Inflammatory macrophage (primary cell): ENCODE measurements around the gene CCDC70.

Experiments used
- DNase-seq, 2 donors: peaks; one replicate each; pipeline ENCODE4 v3.0.0-alpha.2; 2020 to 2022

The CCDC70 gene

DNA sequence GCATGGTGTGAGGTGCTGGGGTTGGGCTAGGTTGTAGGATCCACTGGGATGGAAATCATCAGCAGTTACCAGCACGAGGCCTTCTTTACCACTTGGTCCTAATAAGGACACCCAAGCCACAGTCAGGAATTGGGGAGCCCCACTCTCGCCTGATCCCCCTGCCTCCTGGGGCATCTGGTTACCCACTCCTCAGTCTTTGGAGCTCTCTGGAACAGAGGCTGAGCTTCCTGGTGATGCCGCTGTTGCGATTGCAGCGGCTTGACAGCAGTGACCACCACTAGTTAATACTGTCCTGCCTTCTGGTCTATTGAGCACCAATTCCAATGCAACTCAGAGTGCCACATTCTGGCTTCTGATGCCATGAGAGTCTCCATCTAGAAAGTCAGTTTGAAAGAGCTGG is 30.2 kb upstream of the CCDC70 start:
- DNase-seq = no peak

DNA sequence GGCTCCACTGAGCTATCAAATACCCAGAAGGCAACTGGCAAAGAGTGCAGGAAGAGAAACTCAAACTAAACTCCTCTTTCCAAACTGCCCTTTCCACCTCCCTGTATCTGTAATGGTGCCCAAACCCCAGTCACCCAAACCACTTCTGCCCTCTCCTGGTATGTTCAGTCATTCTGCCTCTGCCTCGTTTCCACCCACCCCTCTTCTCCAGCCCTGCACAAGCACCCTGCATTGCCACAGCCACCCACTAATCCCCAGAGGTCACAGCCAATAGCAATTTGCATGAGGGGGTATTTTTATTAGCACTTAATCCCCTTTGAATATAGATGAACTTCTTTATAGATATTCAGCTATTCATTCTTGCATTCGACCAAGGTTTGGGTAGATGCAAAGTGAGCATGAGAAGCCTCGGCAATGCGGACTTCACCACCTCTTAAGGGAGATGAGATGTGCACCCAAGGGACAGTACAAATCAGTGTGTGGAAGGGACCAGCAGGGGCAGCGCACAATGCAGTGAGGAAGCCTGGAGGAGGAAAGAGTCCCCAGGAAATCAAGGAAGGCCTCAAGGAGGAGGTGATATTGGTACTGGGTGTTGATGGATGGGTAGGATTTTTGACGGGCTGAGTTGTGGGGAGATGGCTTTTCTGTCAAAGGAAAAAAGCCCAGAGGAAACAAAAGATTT is 29.2 kb upstream of the CCDC70 start:
- peak; percentile 65 to 71 for DNase-seq

DNA sequence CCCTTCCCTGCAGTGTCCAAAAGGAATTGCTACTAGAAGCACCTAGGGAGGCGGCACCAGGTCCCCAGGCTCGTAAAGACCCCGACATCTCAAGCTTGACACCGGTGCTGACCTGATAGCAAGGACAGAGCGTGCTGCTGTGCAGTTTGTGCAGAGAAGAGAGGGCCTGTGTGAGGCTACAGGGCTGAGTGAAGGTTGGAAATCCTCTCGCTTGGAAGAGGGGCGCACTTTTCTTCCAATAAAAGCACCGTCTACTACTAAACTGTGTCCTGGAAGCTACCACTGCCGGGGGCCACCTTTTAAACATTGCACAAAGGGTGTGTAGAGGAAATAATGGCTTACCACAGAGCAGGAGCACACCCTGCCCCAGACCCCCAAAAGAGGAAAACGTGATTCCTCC is 27.8 kb upstream of the CCDC70 start:
- no peak for DNase-seq

DNA sequence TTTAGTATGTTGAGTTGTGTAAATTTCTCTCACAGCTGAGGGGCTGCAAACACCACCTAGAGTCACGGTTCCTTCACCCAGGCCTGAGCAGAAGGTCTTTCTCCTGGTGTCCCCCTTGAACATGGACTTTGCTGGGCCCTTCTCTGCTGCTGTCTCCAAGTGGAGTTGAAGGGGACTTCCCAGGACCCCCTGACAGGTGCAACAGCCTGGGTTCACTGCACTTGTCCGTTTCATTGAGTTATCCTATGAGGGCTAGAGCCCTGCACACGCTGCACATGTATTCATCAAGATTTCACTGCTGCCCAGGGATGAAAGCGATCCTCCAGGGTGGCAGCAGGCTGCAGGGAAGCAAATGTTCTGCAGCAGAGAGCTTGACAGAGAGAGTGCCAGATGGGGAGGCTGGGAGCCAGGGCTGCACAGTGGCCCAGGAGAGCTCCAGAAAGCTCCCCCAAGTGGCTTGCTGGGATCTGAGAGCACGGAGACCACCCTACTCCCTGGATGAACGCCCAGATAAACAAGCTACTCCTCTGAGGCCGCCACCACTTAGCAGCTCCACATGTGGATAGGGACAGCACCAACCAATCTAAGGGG is 27.1 kb upstream of the CCDC70 start:
- no peak for DNase-seq

DNA sequence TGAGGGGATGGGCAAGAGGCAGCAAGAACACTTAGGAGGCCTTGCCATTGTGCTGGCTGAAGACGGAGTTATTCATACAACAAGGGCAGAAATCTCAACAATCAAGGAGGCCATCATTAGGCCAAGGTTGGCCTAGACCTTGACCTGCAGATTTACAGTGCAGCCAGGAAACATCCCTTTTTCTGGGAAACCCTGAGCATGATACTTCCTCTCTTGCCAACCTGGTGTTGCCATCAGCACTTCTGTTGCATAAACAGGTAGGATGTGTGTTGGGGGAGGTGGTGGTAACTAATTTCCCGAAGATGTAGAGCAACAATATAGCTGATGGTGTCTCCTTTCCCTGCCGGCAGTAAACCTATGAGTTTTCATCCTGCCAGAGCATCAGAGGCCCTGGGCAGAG is 24.8 kb upstream of the CCDC70 start:
- no peak for DNase-seq

DNA sequence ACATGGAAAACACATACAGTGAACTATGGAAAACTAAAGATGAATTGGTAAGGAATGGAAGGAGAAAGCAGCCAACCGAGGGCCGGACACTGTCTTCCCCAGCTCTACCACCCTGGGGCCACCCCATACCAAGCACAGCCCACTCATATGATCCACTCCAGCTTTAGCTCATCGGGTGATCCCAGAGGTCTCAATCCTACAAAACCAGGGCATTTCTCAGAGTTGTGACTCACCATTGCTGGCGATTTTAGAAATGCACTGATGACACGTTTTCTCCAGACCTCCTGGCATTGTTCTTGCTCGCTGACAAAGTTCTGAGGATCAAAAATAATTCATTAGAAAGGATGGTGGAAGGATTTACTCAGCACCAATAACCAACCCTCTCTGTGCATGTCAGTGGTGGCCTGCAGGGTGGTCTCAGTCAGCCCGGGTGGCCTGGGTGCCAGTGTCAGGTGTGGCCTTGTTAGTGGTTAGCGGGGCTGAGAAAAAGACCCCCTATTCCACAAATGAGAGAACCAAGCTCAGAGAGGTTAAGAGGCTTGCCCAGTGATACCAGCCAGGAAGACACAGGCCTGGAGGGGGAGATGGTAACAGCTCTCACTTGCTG is 23.4 kb upstream of the CCDC70 start:
- no peak for DNase-seq

DNA sequence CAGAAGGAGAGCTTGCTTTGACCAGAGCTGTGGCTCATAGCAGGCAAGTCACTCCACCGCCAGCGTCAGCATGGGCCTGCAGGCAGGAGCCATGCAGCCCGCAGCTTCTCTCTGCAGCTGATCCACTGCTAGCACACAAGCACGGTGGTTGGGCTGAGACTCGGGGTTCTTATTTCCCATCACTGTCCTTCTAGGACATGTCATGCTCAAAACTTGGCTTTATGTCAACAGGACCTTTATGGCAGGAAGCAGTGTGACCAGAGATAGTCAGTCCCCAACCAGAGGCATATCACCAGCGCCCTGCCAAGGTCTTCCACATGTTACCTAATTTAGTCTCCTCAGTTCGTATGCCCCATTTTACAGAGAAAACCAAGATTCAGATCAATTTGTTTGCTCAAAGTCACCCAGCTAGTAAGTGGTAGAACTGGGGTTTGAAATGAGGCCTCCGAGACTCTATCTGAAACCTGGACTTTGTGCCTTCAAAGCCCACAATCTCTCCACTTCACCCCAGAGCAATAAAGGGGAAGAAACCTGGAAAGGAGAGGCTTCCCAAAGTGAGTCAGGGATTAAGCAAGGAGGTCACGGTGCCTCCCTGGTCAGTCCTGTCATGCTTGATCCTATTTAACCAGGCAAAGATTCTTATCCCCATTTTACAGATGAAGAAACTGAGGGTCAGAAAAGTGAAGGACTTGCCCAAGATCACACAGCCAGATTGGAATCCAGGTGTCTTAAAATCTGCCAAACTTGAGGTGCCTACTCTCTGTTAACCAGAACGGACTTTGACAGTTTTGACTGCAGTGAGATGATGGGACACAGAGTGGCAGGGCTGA is 21.8 kb upstream of the CCDC70 start:
- no peak for DNase-seq

DNA sequence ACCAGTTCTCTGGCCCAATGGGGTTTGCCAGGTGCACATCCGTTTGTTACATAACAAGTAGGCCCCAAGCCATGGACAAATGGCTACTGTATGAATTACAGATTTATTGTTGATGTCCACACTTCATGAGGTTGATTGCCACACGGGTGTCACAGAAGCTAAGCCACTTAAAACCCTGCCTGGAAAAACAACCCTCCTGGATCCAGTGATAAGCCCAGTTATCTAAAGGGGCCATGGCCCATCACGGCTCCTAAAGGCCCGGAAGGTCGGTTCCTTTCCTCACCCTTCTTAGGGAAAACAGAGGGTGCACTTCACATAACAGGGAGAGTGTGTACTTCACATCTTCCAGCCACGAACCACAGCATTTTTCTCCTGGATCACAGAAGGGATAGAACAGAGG is 20.9 kb upstream of the CCDC70 start:
- DNase-seq = no peak

DNA sequence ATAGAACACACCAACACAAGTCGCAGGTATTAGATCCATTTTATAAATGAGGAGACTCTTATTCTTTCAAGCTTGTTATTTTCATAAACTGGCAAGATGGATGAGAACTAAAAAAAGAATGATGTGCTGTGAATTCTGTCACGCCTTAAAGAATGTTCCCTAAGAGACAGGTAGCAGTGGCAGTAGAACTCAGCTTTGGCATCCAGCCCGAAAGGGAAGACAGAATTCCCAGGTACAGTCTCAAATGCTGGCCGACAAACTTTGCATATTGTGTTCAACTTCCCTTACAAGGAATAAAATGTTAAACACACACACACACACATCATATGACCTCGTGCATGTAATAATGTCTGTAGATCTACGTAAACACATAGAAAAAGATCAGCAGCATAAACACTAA is 20.0 kb upstream of the CCDC70 start:
- DNase-seq = no peak

DNA sequence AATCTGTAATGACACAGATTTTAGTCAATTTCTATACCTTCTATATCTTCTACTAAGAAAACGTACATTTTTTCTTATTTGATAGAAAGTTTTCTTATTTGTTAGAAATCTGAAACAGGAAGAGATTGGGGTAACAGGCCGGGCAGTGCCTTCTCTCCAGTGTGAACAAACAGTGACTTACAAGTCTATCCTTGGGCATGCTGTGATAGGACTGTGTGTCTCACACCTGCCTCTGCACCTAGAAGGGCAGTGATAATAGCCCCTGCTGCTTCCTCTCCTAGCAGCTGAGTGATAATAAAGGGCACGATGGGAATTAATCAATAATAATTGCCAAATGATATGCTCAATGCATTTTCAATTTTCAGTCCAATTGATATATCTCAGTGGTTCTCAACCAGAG is 18.2 kb upstream of the CCDC70 start:
- no peak for DNase-seq

DNA sequence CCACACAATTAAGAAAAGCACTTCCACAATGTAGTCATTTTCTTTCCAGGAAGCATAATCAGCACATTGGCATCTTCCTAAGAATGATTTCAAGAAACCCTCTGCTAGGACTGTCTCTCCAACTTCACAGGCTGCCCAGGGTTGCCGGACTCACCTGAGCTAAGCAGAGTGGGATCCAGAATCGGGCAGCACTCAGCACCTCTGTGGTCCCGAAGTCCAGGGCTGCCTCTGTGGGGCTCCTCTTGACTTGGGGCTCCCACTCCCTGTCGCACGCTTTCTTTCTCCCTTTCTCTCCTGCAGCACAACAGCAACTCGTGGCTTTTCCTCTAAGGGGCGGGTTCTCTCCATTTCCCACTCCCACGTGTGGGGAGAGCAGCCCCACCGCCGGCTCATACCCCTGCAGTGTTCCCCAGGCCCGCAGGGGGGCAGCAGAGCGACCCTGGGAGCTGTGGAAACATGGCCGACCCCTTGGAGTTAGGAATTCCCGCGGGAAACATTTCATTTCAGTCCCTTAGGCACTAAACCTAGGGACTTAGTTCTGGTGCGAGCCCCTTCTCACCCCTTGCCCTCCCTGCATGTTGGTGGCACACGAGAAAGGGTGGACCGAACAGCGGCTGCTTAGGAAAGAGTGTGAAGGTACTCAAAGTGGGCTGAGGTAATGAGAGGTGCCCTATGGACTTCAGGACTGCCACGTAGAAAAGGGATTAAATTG is 16.8 kb upstream of the CCDC70 start, which contains the start of gene TMEM272:
Gene TMEM272, minus strand, starts transcription at position 316 of the 712 bp plus-strand sequence. CDS start 6,647 bp downstream, outside the sequence.
- DNase-seq = peak; percentile 46 to 49

DNA sequence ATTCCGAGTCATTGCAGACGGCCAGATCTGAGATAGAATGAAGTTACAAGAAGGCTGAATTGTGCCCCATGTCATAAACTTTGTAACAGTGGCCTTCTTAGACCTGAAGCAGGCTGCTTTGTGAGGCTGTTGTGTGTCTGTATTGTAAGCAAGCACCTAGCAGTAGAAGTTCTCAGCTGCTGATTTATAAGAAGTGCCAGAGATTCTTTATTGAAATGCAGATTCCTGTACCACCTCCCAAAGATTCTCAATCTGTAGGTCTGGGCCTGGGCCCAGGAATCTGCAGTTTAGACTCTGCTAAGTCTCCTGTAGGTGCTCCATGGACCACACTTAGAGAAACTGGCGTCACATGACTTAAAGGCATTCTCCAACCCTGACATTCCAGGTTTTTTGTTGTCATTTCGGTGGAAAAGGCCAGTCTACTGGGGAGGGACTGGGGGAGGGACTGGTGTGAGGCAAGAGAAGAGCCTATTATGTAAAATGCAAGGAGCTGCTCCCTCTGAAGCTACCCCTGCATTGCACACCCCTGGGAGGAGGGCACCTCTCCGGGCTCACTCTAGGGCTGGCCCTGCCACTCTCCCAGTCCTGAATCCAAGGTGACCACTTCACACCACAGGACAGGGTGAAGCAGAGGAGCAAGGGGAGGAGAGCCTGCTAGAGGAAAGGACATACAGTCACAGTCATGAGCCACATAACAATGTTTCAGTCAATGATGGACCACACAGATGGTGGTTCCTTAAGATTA is 16.0 kb upstream of the CCDC70 start:
- DNase-seq = no peak

DNA sequence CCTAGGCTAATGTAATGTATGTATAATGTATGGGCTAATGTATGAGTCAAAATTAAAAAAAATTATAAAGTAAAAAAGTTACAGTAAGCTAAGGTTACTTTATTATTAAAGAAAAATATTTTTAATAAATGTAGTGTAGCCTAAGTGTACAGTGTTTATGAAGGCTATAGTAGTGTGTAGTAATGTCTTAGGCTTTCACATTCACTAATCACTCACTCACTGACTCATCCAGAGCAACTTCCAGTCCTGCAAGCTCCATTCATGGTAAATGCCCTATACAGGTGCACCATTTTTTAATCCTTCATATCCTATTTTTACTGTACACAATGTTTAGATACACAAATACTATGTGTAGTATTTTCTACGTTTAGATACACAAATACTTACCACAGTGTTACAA is 15.0 kb upstream of the CCDC70 start:
- DNase-seq = no peak

DNA sequence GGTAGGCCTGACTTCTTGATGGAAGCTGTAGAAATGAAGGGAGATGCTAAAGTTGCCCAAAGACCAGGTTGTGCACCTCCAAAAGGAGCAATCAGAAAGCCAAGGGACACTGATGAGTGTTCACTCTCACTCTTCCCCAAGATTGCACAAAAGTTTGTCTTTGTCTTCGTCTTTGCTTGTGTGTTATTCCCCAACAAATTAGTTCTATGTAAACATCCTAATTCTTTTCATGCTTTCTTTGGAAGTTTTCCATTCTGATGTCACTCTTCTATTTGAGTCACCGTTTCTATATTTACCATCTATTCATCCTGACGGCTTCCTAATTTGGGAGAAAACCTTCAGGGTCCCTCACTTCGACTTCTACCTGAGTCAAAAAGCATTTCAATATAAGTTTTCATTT is 13.1 kb upstream of the CCDC70 start:
- DNase-seq = no peak

DNA sequence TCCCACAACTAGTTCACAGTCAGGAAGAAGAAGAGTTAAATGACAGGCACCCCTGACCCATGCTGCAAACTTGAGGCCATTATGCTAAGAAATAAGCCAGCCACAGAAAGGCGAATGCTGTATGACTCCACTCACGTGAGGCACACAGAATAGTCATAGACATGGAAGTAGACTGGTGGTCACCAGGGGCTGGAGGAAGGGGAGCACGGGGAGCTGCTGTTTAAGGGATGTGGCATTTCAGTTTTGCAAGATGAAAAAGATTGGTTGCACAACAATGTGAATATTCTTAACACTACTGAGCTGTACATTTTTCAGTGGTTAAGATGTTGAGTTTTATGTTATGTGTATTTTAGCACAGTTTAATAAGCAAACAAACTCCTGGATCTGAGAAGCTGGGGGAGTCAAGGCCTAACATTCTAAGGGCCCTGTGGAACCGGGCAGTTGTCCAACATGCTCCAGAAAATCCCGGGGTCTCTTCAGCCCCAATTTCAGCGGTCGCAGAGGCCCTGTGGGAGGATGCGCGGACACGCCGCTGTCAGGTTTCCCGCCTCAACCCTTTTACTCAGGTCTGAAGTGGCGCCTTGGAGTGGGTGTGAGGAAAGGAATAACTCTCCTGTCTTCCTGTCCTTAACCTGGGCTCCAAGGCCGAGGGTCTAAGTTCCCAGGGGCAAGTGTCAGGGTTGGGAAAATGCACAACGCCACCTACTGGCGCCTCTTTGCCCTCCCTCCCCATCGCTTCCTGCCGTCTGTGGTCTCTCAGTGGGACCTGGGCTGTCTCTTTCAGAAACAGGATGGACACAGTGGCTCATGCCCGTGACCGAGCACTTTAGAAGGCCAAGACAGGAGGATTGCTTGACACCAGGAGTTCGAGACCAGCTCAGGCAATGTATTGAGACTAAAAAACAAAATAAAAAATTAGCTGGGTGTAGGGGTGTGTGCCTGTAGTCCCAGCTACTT is 12.3 kb upstream of the CCDC70 start:
- DNase-seq = peak; percentile 78 to 82

DNA sequence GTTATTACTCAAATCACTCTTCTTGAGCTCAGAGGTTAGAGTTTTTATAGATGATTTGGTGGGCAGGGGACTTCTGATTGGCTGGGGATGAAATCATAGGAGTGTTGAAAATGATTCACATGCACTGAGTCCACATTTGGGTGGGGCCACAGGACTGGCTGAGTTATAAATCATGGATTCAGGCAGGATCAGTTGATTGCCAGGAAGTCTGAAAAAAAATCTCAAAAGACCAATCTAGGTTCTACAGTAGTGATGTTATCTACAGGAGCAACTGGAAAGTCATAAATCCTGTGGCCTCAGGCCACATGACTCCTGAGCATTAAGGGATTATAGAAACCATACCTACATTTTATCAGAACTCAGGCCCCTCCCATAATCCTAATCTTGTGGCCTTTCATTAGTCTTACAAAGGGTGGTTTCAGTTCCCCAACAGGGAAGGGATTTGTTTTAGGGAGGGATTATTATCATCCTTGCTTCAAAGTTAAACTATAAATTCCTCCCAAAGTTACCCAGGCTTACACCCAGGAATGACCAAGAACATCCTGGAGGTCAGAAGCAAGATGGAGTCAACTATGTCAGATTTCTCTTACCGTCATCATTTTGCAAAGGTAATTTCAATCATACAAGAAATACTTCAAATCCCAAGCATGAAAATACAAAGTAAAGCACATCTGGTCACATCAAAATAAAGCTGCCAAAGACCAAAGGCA is 5.6 kb upstream of the CCDC70 start:
- no peak for DNase-seq

DNA sequence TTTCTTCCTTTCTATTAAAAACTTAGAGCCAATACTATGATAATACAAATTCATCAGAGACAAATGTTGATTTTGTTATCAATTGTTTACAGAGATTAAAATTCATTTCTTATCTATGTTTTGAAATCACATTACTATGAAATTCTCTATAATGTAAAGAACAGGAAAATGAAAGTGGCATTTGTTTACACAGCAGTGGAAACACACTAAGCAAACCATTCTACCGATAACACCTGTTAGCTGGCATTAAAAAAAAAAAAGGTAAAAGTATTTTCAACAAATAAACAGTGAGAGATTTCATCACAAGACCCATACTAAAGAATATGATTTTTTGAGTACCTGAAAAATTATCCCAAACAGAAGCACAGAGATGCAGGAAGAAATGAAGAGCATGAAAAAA is 4.8 kb upstream of the CCDC70 start:
- DNase-seq = no peak

DNA sequence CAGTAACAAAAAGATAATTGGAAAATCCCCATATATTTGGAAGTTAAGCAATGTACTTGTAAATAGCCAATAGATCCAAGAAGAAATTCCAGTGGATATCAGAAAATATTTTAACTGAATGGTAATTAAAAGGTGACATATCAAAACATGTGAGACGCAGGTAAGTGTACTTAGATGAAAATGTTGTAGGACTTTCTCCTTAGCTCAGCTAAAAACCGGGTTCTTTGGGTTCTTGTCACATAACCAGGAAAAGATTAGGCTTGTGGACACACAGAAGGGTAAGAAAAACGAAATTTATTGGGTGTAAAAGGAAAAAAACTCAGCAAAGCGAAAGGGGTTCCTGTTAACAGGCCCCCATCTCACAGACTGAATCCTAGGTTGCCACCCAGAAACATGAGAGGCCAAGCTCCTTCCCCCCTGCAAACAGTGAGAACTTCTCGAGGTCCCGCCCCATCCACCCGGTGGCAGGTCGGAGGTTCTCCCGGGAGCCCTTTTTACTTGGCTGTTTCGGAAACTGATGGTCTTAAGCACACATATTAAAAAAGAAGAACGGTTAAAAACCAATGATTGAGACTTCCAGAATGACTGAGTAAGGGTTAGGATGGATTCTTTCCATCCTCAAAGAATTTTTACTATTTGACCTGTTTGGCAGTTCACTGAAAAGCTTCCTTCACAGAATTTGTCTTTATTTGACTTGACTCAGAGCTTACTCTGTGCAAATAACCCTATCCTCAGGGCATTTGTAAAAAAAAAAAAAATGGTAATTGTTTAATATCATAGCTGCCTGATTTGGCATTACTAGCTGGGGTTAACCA is 3.1 kb upstream of the CCDC70 start:
- DNase-seq = no peak

DNA sequence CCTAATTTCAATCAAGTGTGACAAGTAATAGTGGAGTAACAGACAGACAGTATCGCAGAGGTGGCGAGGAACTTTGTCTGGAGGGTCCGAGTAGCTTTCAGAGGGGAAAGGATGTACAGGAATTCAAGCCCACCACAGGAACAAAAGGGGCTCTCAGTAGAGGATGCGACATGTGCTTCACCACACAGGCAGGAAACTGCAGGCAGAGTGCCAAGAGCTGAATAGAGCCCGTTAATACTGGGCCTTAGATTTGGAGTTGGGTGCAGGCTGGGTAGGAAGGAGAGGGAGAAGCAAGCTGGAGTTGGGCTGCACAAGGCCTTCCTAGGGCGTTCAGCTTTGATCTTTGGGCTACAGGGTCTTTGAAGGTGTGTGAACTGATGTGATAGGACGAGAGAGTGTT is 1.2 kb downstream of the CCDC70 start:
- no peak for DNase-seq
